SK-N-MC (cell line): ENCODE data around the gene ALDH3B2.

Experiments used
- EZH2 ChIP-seq: fragments of 200-600 bp; sonication (generic); IDR thresholded peaks from one replicate; pipeline ENCODE4 v1.6.1; 2017; ENCODE audit warnings: antibody characterized with exemption
- POLR2AphosphoS5 ChIP-seq: IDR thresholded peaks from 2 replicates; pipeline ENCODE4 v1.6.1; 2012; ENCODE audit warnings: mild to moderate bottlenecking, low read depth, low read length, borderline replicate concordance

DNA sequence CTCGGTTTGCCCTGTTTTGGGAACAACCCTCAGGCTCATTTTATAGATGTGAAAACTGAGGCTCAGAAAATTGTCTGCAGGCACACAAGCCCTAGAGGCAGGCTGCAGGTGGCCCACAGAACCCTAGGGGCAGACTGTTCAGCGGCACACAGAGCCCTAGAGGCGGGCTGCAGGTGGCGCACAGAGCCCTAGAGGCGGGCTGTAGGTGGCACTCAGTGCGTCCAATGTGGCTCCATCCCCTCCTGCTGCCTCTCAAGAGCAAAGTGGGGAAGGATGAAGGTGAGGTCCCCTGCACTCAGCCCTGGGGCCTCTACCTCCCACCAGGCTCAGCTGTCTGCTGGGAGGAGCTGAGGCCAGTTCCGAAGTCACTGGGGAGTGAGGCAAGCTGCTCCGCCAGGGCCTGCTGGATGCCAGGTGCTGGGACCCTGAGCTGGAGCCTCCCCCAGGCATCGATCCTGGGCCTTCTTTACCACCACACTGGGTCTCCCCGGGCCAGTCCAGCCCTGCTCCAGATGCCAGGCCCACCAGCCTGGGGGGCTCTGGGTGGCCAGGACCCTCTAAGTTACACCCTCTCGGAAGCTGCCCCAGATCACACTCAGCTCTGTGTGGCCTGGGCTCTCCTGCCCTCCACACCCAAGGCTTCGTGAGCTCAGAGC, 26.2 kb downstream of the ALDH3B2 start:
- TF ChIP-seq EZH2 (no peak), POLR2AphosphoS5 (no peak)
